Measurements from ENCODE around the gene TSFM.

DNA sequence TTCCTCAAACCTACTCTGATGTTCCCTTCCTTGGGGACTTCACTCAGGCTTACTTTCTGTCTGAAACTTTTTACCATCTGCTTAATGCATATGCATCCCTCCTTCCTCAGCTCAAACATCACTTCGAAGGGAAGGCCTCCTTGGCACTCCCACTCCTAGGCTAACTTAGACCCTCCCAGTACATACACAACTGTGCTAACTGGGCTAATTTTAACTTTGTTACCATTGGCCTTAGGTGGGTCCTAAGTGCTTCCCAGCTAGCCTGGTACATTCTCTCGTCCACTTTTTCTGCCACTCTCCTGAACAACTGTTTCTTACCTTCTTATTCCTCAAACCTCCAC is 6.4 kb upstream of the TSFM start:
- TF ChIP-seq CTCF (IDR thresholded peaks at IDR 0.05) (no peak; the same call in 1 of the 2 replicates), SIN3A (IDR thresholded peaks at IDR 0.05; ENCODE audit: borderline replicate concordance, insufficient read depth, low read depth, low read length) (no peak)

All from Panc1 (cell line).